ENCODE data around the gene MTFP1. TPM values are rescaled to one million over a fixed set of nuclear protein-coding genes. Genes with fewer than 3 reads are reported as not detected.

MTFP1 gene
- total and polyA plus RNA-seq, 2 experiments from 2014 or later, result 54.6 to 64.1 TPM

DNA sequence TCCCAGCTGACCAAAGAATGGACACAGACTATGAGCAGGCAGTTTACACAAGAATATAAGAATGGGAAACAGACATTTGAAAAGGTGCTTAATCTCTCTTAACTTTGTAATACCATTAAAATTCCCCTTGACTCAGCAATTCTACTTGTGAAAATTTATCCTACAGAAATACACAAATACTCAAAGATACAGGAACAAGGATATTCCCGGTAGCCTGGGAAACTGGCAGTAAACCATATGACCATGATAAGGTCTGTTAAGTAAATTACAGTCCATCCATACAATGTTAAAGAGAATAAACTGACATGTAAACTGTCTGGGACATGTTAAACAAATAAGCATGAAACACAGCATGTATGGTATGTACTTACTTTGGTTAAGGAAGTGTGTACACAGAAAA, 8.7 kb upstream of the MTFP1 start:
- no peak overlapping the region for H3K4me3 Mint-ChIP-seq
- Histone ChIP-seq H3K4me2 (no peak overlapping the region), H3K27me3 (ENCODE audit: insufficient read depth) (no peaks in the 10 kb centered on the region), H3F3A (replicated peaks; ENCODE audit: low read depth) (no peaks in the 10 kb centered on the region), H3K36me3 (ENCODE audit: insufficient read depth) (peaks cover 4% of the 10 kb centered on the region; the same call in 1 of the 2 replicates), H3K27ac (ENCODE audit: low read depth) (no peak overlapping the region), H3K4me1 (ENCODE audit: insufficient read depth) (peaks cover 2% of the 10 kb centered on the region; the same call in 1 of the 2 replicates), H3K9me2 (ENCODE audit: insufficient read depth) (no peaks in the 10 kb centered on the region), H3K79me2 (replicated peaks; ENCODE audit: insufficient read depth) (no peaks in the 10 kb centered on the region; the same call in 1 of the 2 replicates), H2AFZ (no peak overlapping the region), H3K4me3 (no peak overlapping the region), H4K20me1 (replicated peaks; ENCODE audit: insufficient read depth) (no peaks in the 10 kb centered on the region)
- H3K4me1 Mint-ChIP-seq, result peaks cover 5% of the 10 kb centered on the region
- ATAC-seq (no peak), DNase-seq (ENCODE audit: low spot score) (no peak)
- H3K27ac Mint-ChIP-seq, result no peak overlapping the region
- TF ChIP-seq JUNB (IDR thresholded peaks at IDR 0.05; ENCODE audit: unreplicated experiment) (no peak), ZNF462 (CRISPR knock-in tag; IDR thresholded peaks at IDR 0.05) (no peak), ZNF114 (CRISPR knock-in tag; IDR thresholded peaks at IDR 0.05) (no peak), POLR2AphosphoS5 (IDR thresholded peaks at IDR 0.05; ENCODE audit: low read depth) (no peak), CTCF (conservative IDR thresholded peaks at IDR 0.05; ENCODE audit: low read depth in 2 of 2) (no peak), ETS1 (IDR thresholded peaks at IDR 0.05) (no peak), ZNF331 (CRISPR knock-in tag; IDR thresholded peaks at IDR 0.05; ENCODE audit: low read depth) (no peak), EZH2phosphoT487 (IDR thresholded peaks at IDR 0.05; ENCODE audit: unreplicated experiment) (no peak), CREB1 (CRISPR knock-in tag; IDR thresholded peaks at IDR 0.05; ENCODE audit: low read depth) (no peak)
- TF ChIP-seq, protein P1, sequence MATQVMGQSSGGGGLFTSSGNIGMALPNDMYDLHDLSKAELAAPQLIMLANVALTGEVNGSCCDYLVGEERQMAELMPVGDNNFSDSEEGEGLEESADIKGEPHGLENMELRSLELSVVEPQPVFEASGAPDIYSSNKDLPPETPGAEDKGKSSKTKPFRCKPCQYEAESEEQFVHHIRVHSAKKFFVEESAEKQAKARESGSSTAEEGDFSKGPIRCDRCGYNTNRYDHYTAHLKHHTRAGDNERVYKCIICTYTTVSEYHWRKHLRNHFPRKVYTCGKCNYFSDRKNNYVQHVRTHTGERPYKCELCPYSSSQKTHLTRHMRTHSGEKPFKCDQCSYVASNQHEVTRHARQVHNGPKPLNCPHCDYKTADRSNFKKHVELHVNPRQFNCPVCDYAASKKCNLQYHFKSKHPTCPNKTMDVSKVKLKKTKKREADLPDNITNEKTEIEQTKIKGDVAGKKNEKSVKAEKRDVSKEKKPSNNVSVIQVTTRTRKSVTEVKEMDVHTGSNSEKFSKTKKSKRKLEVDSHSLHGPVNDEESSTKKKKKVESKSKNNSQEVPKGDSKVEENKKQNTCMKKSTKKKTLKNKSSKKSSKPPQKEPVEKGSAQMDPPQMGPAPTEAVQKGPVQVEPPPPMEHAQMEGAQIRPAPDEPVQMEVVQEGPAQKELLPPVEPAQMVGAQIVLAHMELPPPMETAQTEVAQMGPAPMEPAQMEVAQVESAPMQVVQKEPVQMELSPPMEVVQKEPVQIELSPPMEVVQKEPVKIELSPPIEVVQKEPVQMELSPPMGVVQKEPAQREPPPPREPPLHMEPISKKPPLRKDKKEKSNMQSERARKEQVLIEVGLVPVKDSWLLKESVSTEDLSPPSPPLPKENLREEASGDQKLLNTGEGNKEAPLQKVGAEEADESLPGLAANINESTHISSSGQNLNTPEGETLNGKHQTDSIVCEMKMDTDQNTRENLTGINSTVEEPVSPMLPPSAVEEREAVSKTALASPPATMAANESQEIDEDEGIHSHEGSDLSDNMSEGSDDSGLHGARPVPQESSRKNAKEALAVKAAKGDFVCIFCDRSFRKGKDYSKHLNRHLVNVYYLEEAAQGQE (IDR thresholded peaks at IDR 0.05; ENCODE audit: unreplicated experiment), result no peak
- peaks cover 40% of the 10 kb centered on the region; the same call in 2 of the 3 replicates for H3K36me3 Mint-ChIP-seq (ENCODE audit: low read depth)
- peaks cover 5% of the 10 kb centered on the region for H3K27me3 Mint-ChIP-seq (ENCODE audit: insufficient read depth, low read depth, poor library complexity)
- H3K9me3 Mint-ChIP-seq, result no peaks in the 10 kb centered on the region

All from GM23338 (cell line).